ENCODE data around the gene KIF16B. TPM values are rescaled to one million over a fixed set of nuclear protein-coding genes. Genes with fewer than 3 reads are reported as not detected.
"Not testable (repeated sequence)": the region's sequence is repeated elsewhere in the genome, so short reads cannot be mapped to it uniquely, and the experiment has no call there.

Gene KIF16B, protein sequence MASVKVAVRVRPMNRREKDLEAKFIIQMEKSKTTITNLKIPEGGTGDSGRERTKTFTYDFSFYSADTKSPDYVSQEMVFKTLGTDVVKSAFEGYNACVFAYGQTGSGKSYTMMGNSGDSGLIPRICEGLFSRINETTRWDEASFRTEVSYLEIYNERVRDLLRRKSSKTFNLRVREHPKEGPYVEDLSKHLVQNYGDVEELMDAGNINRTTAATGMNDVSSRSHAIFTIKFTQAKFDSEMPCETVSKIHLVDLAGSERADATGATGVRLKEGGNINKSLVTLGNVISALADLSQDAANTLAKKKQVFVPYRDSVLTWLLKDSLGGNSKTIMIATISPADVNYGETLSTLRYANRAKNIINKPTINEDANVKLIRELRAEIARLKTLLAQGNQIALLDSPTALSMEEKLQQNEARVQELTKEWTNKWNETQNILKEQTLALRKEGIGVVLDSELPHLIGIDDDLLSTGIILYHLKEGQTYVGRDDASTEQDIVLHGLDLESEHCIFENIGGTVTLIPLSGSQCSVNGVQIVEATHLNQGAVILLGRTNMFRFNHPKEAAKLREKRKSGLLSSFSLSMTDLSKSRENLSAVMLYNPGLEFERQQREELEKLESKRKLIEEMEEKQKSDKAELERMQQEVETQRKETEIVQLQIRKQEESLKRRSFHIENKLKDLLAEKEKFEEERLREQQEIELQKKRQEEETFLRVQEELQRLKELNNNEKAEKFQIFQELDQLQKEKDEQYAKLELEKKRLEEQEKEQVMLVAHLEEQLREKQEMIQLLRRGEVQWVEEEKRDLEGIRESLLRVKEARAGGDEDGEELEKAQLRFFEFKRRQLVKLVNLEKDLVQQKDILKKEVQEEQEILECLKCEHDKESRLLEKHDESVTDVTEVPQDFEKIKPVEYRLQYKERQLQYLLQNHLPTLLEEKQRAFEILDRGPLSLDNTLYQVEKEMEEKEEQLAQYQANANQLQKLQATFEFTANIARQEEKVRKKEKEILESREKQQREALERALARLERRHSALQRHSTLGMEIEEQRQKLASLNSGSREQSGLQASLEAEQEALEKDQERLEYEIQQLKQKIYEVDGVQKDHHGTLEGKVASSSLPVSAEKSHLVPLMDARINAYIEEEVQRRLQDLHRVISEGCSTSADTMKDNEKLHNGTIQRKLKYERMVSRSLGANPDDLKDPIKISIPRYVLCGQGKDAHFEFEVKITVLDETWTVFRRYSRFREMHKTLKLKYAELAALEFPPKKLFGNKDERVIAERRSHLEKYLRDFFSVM (N-terminal part only)
- 7.2 and 10.6 TPM in 2 replicates for total RNA-seq

DNA sequence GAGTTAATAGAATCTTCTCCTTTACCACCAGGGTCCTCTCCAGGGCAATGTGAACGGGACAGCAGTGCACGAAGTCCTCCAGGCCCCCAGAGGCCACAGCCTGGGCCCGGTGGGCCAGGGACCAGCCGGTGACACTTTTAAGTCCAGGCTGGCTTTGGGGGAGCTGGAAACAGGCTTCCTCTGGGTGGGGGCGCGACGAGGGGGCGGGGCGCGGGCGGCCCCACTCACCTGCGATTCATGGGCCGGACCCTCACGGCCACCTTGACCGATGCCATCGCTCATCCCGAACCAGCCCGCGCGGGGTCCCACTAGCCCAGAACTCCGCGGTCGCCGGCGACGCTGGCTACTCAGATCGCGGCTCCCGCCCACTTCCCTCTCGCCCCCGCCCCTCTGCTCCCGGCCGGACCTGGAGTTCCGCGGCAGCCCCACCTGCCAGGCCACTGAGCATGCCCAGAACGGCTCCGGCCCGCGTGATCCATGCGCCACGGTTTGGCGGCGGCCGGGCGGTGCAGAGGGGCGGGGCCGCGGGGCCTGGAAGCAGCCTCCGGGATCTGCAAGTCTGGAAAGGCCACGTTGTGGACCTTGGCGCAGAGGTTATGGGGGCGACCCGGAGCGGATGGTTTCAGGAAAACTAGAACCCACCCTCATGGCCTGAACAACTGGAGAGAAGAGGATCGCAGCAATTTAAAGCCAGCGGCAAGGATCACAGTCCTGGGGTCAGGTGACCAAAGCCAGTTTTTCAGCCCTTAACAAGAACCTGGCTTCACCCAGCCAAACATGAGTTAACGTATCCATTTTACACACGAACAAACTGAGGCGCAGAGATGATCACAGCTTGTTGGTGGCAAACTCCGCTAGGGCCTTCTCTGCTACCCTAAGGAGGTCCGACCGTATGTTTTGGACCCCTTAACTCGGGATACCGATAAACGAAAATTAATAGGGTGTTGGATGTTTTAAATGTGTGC, at the start of gene KIF16B:
Gene KIF16B, minus strand, starts transcription at position 448 of the 965 bp plus-strand sequence. Its CDS starts 173 bp downstream, at position 275.
- DNase-seq (ENCODE audit: low read depth, low spot score), result peak; percentile 45

DNA sequence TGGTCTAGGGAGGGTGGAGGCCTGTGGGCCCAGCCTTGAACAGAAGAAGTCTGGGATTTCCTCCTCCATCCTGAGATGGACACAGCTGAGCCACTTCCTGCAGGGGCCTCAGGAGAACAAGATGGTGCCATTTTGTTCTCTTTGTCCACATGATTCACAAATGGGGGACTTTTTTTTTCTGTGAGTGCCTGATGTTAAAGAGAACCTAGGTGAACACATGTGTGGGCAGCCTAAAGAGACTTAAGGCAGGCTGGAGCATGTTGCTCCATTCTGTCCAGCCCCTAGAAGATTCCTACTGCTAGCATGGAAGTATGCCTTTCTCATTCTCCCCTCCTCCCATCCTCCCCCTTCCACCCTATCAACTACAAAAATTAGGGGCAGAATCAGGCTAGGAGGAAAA, 49.3 kb upstream of the KIF16B start:
- DNase-seq (ENCODE audit: low read depth, low spot score), result no peak

DNA sequence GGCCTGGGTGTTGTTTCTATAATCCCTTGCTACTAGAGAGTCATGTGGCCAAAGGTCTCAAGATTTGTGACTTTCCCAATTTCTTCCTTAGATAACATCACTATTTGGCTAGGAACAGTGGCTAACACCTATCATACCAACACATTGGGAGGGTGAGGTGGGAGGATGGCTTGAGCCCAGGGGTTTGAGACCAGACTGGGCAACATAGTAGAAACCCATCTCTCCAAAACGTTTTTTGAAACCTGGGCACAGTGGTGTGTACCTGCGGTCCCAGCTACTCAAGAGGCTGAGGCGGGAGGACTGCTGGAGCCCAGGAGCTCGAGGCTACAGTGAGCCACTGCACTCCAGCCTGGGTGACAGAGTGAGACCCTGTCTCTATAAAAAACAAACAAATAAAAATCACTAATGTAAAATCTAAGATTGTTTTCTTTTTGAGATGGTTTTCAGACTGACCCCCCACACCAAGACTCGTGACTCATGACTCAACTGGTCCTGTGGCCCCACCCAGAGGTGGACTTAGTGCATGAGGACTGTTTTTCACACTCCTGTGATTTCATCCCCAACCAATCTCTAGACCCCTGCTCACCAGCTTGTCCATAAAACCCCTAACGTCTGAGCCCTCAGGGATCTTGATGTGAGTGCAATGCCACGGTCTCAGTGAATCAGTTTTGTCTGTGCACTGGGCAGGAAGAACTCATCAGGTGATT, 48.3 kb upstream of the KIF16B start:
- DNase-seq (ENCODE audit: low read depth, low spot score), result no peak

DNA sequence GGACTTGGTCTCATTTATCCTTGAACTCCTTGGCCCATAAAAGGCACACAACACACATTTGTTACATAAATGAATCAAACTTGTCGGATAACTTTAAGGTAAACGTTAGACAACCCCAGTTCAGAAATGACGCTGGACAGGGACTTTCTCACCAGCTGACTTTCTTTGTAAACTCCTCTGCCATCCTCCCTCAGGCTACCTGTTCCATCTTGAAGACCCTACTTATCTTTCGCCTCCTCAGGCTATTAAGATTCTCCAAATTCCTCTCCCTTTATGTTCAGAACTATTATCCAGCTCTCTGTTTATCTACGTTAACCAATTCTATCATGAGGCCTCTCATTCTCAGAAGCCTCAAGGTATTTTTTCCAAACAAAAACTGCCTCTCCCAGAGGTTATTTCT, 47.7 kb upstream of the KIF16B start:
- DNase-seq (ENCODE audit: low read depth, low spot score), result no peak

DNA sequence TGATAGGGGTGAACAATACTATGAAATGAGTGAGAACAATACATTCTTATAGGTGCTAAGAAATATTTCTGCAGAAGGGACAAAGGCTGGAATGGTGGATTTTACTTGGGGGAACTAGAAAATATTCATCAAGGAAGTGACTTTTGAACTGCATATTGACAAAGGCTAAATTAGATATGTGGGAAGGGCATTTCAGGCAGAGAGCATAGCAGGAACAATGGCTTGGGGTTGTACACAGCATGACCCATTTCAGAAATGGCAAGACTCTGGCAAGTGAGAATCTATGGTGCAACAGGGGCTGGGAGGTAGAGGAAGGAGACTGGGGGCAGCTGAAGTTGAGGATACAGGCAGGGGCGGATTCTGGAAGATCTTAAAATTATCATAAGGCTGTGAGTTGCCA, 46.7 kb upstream of the KIF16B start:
- DNase-seq (ENCODE audit: low read depth, low spot score), result no peak

DNA sequence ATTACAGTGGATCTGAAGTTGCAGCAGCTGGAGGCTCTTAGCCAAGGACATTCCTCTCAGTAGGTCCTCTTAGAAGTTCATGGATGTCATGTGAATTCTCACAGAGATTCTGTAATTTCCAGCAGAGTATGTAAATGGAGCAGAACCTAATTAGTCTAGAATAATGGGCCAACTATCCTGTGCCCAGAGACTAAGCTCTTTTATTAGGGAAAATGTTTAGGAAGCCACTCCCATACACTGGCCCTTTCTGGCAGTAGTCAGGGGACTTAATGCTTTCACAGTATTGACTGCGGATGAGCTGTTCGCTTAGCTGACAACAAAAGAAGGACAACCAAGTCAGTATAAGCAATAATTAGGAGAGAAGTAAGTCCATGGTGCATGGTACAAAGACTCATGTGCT, 43.8 kb upstream of the KIF16B start:
- DNase-seq (ENCODE audit: low read depth, low spot score), result no peak

DNA sequence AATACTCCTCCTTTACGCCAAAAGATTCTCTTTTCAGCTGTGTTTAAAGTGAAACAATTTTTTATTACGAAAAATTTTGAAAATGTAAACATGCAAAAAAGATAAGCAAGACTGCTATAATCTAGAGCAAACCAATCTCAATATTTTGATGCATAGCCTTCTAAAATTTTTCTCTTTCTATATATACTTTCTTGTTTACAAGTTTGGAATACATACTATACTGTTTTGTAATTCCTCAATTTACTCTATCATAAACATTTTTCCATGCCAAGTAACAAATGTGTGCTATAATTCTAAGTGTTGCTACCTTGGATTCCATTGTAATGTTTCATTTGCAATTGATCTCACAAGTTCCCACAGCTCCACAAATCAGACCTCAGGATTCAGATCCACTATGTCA, 43.1 kb upstream of the KIF16B start:
- DNase-seq (ENCODE audit: low read depth, low spot score), result no peak

DNA sequence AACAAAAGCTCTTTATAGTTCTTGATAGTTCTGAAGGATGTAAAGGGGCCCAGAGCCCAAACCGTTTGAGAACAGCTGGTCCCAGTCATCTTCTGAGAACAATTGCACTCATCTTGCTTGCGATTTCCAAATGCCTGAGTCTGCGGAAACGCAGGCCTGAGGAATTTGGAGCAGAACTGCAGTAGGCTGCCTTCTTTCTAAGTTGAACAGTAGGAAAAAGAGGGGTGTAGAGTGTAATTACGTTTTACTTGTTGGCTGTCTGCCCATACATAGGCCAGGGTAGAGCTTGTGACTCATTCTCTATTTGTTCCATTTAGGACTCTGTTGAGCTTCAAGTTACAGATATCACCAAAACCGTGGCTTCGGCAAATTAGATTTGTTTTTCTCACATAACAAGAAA, 42.0 kb upstream of the KIF16B start:
- DNase-seq (ENCODE audit: low read depth, low spot score), result no peak

DNA sequence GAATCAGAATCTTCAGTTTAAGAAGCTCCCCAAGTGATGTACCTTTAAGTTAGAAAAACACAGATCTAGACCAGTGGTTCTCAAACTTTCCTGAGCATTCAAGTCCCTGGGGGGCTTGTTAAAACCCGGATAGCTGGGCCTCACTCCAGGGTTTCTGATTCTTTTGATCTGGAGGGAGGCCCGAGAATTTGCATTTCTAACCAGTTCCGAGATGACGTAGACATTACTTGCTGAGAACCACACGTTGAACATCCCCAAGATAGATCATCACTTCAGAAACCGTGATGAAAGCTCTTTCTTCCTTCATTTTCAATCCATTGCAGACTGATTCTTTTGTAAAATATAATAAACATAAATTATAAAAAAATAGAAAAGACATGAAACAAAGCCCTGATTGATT, 40.7 kb upstream of the KIF16B start:
- DNase-seq (ENCODE audit: low read depth, low spot score), result no peak

DNA sequence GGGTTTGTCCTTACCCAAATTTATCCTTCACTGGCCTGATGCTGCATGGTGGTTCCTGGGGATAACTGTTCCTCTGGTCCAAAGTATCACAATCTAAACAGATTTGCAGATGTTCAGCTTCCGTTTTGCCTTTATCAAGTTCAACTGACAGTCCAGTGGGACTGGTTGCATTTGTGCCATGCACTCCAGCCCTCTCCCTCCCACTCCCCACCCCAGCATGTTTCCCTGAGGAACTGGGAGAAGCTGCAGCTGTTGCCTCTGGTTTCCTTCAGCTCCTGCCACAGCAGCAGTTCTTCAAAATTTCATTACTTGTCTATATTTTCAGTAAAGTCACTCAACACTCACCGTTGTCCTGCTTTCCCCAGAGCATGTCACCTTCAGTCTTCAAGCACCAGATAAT, 39.5 kb upstream of the KIF16B start:
- DNase-seq (ENCODE audit: low read depth, low spot score), result no peak

DNA sequence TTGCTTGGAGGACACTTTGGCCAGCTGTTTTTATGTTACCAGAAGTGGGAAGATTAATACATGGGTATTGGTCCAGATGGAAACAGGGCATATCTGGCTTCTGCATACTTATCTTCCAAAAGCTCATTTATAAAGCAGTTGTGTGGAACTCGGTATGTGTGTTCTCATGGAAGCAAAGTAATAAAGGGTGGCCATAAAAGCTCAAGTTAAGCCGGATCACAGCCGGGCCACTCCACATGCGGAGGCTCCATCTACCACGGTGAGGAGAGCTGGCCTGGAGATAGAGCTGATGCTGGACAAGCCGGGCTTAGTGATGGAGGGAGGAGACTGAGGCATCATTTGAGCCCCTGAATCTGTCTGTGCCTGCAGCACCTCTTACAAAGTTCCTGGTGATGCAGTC, 38.6 kb upstream of the KIF16B start:
- DNase-seq (ENCODE audit: low read depth, low spot score), result no peak

DNA sequence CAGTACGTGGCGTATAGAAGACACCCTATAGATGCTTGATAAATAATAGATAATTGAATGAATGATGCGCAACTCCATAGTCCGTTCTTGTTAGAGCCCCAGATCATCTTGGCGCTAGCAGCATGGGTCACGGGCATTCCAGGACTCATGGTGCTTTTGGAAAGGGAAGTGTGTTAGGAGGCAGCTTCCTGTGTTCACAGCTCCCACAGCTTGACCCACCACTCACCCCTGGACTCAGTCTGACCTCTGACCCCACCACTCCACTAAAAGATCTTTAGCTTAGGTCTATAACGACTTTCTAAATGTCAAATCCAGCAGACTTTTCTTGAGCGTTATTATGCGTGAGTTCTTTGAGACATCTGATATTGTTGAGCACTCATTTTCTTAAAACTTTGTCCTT, 35.8 kb upstream of the KIF16B start:
- DNase-seq (ENCODE audit: low read depth, low spot score), result no peak

DNA sequence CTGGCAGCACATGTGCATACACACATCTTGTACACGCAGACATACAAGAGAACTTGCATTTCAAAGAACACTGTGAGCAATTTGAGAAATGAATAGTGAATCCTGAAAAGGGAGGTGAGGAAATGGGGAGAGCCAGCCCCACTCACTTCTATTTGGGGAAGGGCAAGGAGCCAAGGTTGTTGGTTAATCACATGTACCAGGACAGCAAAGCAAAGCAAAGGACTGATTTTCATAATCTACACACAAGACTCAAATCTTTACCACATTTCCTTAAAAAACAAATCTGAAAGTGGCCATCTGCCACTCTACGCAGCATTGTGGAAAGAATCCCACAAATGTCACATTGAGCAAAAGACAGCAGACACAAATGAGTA, 35.0 kb upstream of the KIF16B start:
- no peak for DNase-seq (ENCODE audit: low read depth, low spot score)

DNA sequence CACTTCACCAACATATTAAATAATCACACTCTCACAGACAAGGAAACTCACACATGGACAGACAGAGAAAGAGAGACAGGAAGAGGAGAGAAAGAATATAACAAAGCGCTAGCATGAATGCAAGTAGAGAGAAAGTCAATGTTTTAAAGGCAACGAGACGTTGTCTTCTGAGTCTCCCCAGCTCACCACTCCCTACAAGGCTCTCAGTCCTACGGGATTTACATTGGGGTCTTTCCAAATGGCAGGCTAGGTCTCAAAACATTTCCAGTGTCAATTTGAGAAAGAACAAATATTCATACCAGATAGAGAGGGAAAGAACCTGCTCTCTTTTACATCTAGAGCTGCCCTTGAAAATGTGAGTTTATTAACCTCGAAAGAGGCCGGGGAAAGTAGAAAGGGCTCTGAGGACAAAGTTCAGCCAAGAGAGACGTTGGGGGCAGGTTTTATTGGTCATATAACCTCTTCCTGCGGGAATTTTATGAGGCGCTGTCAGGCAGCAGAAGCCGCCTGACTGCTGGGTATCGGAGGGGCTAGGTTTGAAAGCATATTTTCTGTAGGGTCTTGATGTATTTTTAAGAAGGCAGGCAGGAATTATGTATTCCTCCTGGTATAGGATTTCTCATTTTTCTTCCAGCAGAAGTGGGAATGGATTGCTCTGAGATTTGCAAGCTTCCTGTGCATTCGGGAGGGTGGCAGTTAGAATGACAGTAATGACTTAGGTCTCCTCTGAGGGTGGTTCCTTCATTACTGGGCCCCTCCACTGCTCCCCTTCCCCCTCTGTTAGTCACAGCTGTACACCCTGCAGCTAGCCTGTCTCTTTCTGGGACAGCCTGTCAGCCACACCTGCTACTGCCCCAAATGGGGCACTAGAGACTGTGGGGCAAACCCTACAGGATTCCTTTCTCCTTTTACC, 34.4 kb upstream of the KIF16B start:
- DNase-seq (ENCODE audit: low read depth, low spot score), result no peak

DNA sequence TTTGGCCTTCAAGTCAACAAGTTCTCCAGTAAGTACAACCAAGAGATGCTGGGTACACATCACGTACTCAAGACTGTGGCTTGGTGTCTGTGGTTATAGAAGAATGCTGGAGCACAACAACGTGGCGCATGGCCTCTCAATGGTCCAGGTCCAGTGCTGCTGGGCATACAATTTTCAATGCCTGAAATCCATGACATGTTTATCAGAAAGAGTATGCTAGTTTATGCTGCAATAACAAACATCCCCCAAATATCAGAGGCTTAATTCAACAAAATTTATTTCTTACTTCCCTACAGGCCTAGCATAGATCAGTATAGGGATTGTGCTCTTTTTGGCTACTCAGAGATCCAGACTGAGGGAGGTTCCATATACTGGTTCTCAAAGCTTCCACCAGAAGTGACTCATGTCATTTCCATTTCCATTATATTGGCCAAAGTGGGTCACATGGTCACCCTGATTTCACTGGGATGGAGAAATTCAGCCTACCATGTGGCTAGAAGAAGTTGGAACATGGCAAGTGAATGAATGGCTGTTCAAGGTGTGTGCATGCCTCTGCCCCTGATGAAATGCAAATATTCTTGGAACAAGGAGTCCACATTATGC, 33.3 kb upstream of the KIF16B start:
- no peak for DNase-seq (ENCODE audit: low read depth, low spot score)

DNA sequence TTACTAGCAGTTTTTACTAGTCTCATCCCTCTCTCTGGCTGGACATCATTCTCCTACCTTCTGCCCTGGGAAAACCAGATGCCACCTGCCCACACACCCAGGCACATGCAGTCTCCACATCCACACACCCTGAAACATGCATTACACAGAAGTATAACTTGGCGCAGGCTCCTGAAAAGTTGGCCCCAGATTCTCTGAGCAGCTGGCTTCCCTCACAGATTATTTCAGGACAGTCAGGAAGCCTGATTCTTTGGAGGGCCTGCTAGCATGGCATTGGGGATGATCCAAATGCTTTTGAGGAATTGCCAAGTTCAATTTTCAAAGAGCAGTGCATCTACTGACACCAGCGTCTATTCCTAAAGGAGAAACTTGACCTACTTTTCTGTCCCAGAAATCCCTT, 27.8 kb upstream of the KIF16B start:
- DNase-seq (ENCODE audit: low read depth, low spot score), result no peak

DNA sequence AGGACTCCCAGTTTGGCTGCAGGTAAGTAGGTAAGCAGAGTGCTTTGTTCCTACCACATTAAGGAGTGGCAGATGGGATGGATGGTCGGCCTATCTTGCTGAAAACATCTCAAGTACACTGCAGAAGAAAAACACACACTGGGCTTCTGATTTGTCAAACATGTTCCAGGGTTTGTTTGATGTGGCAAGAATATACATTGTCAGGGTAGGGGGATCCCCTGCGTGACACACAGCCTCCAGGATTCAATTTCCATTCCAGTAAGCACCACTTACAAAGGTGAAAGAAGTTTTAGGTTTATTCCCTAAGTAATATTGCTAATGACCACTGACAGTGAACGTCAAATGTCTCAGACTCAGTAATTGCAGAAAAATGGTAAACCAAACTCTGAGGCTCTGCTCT, 26.0 kb upstream of the KIF16B start:
- DNase-seq (ENCODE audit: low read depth, low spot score), result no peak

DNA sequence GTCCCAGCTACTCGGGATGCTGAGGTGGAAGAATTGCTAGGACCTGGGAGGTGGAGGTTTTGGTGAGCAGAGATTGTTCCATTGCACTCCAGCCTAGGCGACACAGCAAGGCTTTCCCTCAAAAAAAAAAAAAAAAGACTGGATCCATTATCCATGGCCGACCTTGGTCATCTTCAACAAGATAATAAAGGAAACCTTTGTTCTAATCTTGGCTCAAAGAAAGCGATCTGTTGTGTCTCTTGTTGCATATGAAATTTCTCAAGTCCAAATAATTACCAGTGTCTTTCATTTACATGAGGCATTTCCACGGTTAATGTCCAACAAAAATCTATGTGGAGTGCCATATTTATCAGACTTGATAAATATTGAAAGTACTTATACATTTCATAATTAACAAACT, 23.7 kb upstream of the KIF16B start:
- no peak for DNase-seq (ENCODE audit: low read depth, low spot score)

DNA sequence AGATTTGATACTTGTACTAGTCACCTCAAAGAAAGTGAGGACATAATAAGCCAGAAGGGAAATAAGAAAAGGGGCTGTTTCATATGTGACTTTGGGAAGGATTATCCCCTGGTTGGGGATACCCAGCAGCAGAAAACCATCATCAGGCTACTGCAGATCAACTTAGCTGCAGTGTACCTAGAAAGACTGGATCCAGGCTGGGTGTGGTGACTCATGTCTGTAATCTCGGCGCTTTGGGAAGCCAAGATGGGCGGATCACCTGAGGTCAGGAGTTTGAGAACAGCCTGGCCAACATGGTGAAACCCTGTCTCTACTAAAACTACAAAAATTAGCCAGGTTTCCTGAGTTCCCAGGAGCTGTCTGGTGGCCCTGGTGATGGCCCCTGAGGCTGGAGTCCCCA, 23.2 kb upstream of the KIF16B start:
- DNase-seq (ENCODE audit: low read depth, low spot score), result not testable (repeated sequence)
